LoVo (cell line): Measurements from ENCODE around the gene RREB1.

Experiments
- DNase-seq: peaks from one replicate; pipeline ENCODE4 v3.0.0-alpha.2; 2016; ENCODE audit warnings: low spot score

Gene RREB1

DNA sequence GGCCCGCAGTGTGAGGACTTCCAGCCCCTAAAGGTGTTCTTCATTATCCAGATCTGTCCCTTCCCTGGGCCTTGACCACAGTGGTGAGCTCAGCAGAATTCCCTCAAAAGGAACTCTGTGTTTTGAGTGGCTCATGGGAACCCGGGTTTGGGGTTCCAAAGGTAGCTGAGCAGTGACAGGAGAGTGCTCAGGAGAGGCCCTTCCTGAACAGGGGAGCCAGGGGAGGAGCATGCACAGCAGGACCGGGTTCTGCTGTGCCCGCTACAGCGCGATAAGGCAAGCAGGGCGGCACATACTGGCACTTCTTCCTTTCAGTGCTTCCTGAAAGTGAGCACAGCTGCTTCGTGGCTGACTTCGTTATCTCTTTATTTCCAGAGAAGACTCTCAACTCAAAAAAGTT, 117.0 kb downstream of the RREB1 start:
- no peak for DNase-seq

DNA sequence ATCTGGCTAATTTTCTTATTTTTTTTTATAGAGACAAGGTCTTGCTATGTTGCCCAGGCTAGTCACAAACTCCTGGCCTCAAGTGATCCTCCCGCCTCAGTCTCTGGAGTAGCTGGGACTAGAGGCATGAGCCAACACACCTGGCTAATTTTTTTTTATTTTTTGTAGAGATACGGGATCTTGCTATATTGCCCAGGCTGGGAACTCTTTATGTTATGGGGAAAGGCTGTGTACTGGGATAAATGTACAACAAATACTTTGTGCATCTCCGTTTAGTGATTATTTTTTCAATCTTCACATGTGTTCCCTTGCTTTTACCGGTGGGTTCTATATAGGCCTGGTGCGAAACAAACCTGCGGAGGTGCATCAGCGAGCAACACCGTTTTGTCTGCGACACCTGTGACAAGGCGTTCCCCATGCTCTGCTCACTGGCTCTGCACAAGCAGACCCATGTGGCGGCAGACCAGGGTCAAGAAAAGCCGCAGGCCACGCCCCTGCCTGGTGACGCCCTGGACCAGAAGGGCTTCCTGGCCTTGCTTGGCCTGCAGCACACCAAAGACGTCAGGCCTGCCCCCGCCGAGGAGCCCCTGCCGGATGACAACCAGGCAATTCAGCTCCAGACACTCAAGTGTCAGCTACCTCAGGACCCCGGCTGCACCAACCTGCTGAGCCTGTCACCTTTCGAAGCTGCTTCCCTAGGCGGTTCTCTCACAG, 121.1 kb downstream of the RREB1 start:
- no peak for DNase-seq

DNA sequence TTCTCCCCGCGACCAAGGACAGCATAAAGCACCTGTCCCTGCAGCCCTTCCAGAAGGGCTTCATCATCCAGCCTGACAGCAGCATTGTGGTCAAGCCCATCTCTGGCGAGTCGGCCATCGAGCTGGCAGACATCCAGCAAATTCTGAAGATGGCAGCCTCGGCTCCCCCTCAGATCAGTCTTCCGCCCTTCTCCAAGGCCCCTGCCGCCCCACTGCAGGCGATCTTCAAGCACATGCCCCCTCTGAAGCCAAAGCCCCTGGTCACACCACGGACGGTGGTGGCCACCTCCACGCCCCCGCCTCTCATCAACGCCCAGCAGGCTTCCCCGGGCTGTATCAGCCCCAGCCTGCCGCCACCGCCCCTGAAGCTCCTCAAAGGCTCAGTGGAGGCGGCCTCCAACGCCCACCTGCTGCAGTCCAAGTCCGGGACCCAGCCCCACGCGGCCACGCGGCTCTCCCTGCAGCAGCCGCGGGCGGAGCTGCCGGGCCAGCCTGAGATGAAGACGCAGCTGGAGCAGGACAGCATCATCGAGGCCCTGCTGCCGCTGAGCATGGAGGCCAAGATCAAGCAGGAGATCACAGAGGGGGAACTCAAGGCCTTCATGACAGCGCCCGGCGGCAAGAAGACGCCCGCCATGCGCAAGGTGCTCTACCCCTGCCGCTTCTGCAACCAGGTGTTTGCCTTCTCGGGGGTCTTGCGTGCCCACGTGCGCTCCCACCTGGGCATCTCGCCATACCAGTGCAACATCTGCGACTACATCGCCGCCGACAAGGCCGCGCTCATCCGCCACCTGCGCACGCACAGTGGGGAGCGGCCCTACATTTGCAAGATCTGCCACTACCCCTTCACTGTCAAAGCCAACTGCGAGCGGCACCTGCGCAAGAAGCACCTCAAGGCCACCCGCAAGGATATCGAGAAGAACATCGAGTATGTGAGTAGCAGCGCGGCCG, 121.9 kb downstream of the RREB1 start:
- no peak for DNase-seq

DNA sequence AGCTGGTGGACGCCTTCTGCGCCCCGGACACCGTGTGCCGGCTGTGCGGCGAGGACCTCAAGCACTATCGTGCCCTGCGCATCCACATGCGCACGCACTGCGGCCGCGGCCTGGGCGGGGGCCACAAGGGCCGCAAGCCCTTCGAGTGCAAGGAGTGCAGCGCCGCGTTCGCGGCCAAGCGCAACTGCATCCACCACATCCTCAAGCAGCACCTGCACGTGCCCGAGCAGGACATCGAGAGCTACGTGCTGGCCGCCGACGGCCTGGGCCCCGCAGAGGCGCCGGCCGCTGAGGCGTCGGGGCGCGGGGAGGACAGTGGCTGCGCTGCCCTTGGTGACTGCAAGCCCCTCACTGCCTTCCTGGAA, 122.5 kb downstream of the RREB1 start:
- DNase-seq, result no peak

DNA sequence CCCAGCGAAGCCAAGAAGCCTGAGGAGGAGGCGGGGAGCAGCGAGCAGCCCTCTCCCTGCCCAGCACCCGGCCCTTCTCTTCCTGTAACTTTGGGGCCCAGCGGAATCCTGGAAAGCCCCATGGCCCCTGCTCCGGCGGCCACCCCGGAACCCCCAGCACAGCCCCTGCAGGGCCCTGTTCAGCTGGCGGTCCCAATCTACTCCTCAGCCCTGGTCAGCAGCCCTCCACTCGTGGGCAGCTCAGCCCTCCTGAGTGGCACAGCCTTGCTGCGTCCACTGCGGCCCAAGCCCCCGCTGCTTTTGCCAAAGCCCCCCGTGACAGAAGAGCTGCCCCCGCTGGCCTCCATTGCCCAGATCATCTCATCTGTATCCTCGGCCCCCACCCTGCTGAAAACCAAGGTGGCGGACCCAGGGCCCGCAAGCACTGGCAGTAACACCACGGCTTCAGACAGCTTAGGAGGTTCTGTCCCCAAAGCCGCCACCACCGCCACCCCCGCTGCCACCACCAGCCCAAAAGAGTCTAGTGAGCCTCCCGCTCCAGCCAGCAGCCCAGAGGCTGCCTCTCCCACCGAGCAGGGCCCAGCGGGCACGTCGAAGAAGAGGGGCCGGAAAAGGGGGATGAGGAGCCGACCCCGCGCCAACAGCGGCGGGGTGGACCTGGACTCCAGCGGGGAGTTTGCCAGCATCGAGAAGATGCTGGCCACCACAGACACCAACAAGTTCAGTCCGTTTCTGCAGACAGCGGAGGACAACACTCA, 123.4 kb downstream of the RREB1 start:
- DNase-seq, result no peak

DNA sequence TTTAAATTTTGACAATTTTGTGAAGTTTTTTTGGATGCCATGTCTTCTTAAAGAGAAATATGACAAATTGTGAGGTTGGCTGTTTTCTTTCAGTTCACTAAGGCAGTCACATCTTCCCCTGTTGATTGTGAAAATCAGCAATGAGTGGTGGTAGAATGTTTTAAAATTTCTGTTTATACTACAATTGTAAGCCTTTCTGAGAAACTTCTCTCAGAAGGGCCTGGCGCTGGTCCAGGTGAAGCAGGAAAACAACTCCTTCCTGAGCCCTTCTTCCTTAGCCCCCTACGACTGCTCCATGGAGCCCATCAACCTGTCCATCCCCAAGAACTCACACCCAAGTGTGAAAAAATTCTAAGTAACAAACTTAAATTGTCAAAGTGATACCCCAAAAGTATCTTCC, 124.6 kb downstream of the RREB1 start:
- DNase-seq, result no peak

DNA sequence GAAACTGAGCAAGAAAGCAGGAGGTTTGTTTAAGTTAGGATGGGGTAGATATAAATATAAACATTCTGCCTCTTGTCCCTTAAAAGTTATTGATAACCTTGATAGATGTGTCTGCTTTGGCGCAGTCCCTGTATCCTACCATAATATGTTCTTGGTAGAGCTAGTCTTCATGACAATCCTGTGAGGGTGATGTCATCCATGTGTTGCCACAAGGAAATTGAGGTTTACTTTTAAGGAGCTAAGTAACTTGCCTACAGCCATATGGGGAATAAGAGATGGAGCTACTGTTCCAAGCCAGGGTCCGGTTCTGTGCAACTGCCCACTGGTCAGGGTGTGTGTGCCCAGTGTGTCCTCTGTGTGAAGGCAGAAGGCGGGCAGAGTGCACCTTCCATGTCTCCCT, 126.8 kb downstream of the RREB1 start:
- DNase-seq, result no peak

DNA sequence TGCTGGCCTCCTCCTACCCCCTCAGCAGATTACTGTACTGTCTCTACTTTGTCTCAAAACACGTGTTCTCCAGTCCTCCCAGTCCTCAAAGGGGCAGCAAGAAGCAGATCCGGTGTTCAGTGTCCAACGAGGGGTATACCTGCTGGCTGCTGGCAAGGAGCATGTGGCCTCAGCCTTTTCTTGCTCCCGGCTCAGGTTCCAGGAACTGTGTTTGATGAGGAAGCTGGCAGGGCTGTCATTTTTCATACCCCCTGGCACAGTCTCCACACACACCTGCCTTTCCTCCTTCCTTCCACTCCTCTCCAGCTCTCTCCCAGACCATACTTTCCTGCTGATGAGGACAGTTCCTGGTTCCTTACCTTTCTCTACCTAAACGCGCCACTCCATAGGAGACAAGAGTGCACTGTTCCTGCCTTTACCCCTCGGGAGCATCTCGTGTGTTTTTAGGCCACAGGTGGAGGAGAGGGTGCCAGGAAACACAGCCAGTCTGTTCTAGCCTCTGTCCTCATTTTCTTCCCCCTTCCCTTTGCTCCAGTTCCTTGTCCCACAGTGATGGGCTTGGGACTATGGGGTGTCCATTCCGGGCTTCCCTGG, 128.0 kb downstream of the RREB1 start:
- no peak for DNase-seq

DNA sequence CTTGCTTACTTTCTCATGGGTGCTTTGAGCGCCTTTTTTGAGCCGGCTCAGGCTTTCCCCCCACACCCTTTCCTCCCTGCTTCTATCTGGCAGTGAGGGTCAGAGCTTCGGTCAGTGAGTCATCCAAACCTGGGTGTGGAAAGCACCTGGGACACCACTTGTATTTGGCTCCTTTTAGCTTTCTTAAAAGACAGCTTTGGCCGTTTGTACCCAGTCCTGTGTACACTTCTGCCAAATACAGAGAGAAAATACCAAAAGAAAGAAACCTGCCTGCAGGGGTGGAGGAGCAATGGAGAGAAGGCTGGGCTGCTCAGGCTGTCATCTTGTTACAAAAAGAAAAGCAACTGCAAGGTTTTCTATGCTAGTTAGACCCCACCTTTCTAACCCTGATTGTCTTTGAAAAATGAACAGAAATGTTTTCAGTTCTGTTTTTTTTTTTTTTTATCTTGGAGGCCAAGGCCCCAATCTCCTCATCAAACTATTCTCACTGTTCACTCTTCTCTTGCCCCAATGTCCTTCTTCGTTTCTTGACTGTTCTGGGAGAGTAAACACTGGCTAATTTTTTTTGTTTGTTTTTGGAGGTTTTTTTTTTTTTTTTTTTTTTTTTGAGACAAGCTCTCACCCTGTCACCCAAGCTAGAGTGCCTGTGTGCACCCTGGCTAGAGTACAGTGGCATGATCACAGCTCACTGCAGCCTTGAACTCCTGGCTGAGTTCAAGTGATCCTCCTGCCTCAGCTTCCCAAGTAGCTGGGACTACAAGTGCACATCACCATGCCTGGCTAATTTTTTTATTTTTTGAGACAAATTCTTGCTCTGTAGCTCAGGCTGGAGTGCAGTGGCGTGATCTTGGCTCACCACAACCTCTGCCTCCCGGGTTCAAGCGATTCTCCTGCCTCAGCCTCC, 128.8 kb downstream of the RREB1 start:
- peak; percentile 56 for DNase-seq

DNA sequence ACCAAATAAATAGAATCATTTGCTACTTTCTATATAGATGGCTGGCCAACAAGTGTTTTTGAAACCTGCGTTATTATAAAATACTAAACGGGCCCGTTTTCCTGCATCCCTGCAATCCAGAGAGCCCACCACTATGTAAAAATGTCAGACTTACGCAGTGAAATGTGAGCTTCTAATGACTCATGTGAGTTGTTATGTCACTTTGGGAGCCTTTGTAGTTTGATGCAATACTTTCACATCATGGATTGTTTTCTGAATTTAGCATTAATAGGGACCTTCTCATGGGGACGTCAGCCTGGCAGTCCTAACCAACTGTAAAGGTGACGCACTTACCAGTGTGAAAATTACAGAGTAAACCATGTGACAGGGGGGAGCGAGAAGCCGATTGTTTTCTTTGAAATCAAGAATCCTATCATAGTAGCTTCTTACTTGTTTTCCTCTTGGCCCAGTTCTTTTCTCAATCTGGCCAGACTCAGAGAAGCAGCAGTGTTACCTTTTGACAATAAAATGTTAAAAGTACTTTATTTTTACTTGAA, 130.0 kb downstream of the RREB1 start:
- DNase-seq, result no peak

DNA sequence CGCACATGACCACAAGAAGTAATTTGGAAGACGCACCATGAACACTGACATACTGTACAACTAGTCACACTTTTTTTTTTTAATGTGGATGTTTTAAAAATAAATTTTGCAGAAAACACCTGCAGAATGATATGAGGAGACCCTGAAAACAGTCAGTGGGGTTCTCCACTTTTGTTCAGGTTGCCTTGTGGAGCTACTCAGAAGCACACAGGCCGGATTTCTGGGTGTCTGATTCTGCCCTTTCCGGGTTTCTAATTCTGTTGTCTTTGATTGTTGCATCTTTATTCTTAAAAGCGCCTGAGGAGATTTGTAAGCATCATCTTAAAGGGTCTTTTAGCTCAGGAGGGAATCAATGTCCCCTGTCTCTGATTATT, 130.8 kb downstream of the RREB1 start:
- no peak for DNase-seq

DNA sequence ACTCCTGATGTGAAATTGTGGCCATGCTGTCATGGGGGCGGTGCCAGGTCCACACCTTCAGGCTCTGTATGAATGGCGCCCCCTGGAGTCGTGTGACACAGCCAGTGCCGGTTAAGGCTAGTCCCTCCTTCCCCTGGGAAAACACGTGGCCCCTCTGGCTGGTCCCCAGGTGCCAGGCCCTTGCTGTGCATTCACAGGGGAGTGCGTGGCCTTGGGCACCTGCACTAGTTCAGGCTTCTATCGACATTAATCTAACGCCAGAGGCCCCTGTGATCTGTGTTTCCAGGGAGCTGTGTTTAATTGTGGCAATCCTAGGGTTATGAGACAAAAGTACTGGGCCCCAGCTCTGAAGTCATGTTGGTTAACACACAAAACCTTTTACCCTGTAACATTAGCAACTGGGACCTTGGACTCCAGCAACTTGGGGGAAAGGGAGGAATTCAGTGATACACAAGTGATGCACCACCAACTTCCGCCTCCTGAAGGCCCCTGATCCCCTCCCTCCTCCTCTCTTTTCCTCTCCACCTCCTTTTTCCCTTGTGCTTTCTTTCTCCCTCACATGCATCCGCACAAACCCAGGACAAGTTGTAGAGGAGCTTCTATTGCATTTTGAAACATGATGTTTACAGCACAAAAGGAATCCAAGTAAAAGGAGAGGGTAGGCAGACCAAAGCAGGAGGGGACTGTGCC, 131.3 kb downstream of the RREB1 start:
- DNase-seq, result peak; percentile 63

DNA sequence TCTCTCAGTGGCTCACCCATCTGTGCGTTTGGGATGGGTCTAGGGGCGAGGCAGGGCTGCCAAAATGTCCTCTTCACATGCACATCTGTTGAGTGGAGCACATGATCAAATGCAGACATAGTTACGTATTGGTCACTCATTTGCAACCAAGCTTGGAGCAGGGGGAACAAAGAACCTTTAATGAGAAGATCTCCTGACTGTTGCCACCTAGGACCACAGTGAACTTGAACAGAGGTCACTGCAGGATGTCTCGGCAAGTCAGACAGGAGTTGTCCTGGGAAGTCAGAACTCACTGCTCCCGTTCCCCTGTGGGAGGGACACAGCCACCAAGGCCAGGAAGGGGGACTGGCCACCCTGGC, 131.8 kb downstream of the RREB1 start:
- no peak for DNase-seq

DNA sequence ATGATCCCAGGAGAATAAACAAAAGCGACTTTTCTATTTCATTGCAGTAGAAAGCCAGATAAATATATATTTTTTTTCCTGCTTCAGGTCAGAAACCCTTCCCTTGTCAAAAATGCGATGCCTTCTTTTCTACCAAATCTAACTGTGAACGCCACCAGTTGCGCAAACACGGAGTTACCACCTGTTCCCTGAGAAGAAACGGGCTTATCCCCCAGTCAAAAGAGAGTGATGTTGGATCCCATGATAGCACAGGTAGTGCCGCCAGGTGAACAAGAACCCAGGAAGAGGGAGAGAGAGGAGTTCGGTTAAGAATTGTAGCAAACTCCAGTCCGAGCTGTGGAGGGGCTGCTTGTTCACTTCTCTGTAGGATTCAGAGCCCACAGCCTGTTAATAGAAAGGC, 132.6 kb downstream of the RREB1 start:
- DNase-seq, result no peak

DNA sequence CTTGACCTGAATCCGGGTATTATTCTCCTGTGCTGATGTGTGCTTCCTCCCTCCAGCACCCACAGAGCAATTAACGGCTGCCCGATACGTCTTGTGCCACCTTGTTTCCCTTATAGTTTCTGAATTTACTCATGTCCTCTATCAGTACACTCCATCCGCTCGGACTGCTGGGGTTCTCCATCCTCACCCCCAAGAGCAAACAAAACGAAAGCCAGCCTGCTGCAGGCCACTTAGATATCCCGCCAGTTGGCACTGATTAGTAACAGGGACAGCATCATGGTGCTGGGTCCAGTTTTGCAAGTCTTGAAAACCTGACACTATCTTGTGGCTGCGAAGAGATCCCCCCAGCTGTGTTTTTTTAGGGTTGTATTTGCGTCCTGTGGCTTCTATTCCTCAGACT, 133.4 kb downstream of the RREB1 start:
- no peak for DNase-seq

DNA sequence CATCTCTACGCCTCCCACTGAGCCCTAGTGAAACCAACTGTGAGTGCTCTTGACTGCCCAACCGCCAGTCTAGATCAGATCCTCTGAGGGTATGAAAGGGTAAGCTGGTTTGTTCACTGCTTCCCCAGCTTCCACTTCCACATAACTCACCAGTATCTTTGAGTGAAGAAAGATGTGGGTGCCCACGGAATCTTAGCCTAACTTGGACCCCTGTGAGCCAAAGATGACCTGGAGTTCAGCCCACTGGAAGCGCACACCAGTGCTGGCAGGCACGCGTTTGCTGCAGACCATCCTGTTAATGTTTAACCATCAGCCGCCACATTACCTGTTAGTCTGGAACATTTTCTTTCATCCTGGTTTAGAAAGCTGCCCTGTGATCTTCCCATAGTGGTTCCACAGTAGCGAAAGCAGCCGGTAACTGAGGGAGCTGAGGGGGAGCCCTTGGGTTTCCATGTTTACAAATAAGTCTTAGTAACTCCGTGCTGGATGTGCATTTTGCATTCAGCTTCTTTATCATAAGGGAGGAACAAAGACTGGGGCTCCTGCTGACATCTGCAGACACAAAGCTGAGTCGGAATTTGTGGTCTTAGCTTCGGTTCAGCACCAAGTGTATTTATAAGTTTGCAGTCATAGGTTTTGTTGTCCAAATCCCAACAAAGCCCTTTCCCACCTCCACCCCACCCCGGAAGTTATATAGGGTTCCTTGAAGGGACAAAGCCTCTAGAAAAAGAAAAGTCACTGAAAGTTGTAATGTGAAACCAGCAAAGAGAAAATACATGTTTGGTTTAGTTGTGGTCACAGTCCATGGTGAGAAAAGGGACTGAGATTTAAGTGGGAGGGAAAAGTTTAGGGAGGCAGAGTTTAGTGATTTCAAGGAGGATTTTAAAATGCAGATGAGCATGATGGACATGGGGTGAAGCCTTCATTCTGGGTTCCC, 134.2 kb downstream of the RREB1 start:
- DNase-seq, result peak; percentile 61

DNA sequence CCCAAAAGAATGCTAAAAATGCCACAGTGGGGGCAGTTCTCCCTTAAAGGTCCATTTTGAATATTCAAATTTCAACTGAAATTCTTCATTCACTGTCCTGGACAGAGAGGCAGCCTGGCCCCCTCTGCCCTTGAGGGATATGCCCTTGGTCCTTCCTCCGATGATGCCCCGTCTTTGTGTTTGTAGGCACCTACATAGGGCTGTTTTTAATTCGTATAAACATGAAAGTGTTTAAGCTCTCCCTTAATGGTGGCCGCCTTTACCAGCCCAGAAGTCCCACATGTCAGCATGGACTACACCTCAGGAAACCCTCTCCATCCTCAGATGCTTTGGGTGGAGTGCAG, 135.0 kb downstream of the RREB1 start:
- DNase-seq, result no peak

DNA sequence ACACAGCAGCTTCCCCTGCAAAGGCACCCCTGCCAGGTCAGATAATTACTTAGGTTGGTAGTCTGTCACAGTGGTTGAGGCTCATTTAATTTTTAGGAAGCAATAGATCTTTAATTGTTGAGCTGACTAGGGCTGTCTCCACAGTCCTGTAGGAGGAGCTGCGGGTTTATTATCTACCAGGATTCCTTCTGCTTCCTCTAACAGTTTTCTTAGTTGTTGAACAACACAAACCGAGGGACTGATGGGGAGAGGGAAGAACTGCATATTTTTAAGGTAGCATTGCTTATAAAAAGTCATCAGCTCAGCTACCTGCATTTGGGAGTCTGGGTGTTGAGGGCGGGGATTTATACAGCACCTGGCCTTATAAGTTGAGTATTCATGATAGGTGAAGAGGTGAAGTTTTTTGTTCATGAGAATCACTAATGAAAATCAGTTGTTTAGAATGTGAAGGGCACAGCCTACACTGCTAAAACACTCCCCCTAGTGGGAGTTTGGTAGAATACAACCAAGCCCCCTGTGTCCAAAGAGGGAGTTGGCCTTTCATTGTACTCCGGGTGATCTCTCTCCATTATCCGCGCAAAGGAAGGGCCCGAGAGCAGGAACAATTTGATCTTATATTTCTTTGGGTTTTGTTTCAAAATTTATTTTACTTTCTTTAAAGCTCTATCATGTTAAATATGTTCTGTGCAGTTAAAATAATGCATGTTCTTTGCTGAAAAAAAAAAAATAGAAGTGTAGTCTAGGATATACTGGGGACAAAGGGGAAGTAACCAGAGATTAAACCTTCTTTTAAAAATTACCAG, 135.6 kb downstream of the RREB1 start:
- peak; percentile 63 for DNase-seq
